Left ventricle myocardium superior (tissue), 1 donor: ENCODE measurements around the gene PCDH17. TPM values are rescaled to one million over a fixed set of nuclear protein-coding genes. Genes with fewer than 3 reads are reported as not detected.

Experiments used
- ATAC-seq: fragments of 200-7000 bp; cut with Tn5 transposase; one replicate; pipeline ENCODE4 v1.9.1; 2020; ENCODE audit warnings: mild to moderate bottlenecking, moderate library complexity
- DNase-seq: peaks from one replicate; pipeline ENCODE4 v3.0.0-alpha.2; 2020
- intact Hi-C: fragments of 100-400 bp; cut with micrococcal nuclease; formaldehyde crosslinking; loops from one replicate; pipeline ENCODE4 v1.11.0; 2022
- total RNA-seq: library from RNA; stranded (reverse); fragmentation: NEBNext Ultra II Directional; extraction: Animal tissue kit (Norgen Biotek cat#: 25700); gene quantifications from one replicate; pipeline ENCODE4 v1.2.1, GENCODE V29; 2021
- donor health status: DM: no; HTN: yes; CAD: no; lungs with severe emphysema.

PCDH17 gene
- total RNA-seq, 1 donor from 2014 or later, result 2.9 TPM

DNA sequence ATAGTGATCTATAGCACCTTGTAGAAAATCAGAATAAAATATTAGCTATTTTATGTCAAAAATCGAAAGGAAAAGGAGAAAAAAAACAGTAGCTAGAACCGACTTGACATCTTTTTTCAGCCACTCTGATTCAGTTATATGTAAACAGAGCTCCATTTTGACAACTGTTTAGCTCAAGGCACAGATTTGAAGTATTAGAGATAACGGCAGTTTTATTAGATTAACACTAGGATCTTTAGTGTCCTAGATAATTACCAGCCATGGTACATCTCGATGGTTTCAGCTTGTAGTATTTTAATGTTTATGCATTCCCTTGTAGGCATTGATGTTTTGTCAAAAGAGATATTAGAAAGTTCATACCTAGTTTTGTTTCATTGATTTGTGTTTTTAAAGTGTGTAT is 67.3 kb downstream of the PCDH17 start:
- DNase-seq (no peak), ATAC-seq (no peak)
- intact Hi-C loops, result no loop called here

DNA sequence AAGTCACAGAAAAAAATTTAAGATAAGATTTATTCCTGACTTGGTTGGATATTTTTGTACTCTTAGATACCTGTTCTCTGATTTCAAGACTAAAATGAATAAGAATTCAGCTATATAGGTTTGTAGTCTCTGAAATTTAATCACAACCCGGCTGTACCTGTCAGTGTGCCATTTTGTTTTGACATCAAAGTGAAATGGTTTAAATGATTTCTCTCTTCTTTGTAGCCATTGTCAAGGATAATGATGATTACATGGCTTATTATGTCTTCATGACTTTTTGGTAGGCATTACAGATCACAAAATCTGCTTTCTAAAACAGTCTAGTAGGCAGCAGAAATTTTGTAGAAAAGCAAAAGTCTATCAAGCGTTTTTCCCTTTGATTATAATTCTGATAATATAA is 72.5 kb downstream of the PCDH17 start:
- ATAC-seq (no peak), DNase-seq (no peak)
- intact Hi-C loops, result no loop called here

DNA sequence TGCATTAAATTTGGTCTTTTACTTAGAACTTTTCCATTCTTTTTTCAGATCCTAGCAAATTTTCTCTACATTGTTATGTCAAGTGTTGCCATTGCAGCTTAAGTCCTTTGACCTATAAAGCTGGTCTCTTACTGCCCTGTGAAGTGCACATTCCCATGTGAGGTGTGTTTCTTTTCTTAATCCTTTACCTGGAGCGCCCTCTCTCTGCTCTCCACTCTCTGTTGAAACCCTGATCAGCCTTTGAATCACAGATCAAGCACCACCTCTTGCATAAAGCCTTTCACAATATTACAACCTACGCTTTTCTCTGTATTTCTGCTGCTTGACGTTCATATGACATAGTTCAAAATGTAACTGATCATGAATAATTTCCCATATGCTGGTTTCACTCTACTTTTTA is 84.8 kb downstream of the PCDH17 start:
- ATAC-seq (no peak), DNase-seq (no peak)
- intact Hi-C loops, result no loop called here

DNA sequence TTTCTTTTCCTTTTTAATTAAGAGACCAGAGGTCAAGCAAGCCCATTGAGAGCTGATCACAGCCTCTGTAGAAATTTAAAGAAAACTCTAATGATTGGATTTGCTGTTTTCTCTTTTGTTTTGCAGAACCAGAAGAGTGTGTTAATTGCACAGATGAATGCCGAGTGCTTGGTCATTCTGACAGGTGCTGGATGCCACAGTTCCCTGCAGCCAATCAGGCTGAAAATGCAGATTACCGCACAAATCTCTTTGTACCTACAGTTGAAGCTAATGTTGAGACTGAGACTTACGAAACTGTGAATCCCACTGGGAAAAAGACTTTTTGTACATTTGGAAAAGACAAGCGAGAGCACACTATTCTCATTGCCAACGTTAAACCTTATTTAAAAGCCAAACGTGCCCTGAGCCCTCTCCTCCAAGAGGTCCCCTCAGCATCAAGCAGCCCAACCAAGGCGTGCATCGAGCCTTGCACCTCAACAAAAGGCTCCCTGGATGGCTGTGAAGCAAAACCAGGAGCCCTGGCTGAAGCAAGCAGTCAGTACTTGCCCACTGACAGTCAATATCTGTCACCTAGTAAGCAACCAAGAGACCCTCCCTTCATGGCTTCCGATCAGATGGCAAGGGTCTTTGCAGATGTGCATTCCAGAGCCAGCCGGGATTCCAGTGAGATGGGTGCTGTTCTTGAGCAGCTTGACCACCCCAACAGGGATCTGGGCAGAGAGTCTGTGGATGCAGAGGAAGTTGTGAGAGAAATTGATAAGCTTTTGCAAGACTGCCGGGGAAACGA is 93.1 kb downstream of the PCDH17 start:
- no peak for DNase-seq
- no peak for ATAC-seq
- intact Hi-C loops, result no loop called here

DNA sequence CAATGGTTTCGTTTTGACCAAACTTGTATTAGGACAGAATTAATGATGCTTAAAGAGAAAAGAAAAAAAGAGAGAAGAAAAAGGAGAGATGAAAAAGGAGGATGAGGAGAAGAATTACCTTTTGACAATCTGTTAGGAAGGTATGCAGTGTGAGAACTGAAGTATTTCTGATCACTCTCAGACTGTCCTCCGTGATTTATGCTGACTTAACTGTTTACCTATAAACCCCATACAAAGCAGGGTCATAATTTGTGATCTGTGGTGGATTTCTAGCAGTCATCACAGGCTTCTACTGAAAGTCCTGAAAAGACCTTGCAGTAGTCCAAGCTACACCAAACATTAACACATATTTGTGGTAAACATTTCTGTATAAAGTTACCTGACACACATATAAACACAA is 93.9 kb downstream of the PCDH17 start:
- DNase-seq (no peak), ATAC-seq (no peak)
- intact Hi-C loops, result no loop called here

DNA sequence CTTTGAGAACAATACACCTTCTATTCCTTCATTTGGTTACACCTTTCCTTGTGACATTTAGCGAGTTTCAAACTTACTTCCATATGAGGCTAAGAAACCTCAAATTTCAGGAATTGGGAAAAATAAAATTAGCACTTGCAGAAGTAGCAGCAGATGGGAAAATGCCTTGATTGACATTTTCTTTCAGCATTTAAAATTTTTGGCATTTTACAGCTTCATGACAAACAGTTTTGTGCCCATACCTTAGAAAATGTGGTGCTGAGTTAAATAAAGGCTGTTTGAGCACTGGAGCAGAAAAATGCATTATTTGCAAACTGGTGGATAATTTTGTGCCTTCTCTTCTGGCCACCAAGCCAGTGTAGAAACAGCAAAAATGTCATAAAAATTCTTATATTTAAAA is 95.4 kb downstream of the PCDH17 start:
- ATAC-seq (no peak), DNase-seq (no peak)
- intact Hi-C loops, result no loop called here

DNA sequence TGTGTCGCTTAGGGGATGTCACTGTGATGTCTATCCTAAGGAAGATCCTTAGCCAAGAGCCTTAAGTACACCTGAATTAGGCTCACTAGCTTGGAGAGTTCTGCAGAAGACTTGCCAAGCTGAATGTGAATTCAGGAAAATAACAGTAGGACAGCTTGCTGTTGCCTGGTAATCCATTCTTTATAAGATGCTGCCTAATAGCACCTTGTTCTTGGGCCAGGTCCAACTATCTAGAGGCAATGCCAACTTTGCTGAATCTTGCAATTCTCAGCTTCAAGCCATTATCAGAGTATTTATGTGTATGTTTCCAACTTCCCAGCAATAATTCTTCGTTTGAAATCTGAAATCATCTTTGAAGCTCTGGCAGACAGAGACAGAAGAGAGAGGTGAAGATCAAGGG is 102.8 kb downstream of the PCDH17 start:
- intact Hi-C loops, result no loop called here
- no peak for ATAC-seq
- DNase-seq, result no peak

DNA sequence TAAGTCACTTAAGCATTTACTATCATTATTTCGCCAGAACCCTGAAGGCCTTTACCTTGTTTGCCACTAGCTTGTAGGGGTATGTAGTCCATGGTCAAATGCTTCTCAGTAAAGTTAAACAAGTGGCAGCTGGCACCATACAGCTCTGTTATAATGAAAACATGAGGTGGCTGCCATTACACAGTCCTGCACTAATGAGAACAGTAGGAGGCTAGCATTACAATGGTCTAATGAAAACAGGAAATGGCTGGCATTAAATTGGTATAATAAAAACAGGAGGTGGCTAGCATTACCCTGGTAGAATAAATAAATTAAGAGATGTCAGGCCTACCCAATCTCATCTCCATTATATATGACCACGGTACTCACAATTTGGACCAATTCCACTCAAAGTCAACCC is 107.5 kb downstream of the PCDH17 start:
- DNase-seq, result no peak
- intact Hi-C loops, result no loop called here
- ATAC-seq, result no peak

DNA sequence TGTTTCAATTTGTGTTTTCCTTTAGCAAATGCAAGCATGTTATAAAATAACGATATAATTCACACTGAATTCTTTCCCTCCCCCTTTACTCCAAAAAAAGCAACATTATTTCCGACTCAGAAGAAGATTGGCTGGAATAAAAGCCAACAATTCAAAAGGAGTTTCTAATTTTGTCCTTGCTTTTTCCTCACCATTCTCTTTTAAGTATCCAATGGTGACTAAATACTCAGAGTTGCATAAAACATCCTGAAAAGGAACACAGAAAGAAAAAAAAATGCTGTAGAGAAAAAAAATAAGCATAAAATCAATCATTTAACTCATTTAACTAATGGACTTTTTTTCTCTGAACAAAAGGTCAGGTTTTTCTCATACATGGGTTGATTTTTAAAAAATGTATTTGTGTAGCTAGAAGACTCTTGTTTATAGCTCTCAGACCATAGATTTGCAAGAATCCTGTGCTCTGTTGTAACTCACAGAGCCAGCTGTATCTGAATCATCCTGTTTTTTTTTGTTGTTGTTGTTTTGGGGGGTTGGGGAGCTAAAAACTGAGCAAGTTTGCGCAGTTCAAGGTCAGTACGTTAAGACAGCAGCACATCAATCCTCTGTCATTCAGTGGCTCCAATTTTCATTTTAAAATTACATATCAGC is 108.1 kb downstream of the PCDH17 start:
- DNase-seq (no peak), ATAC-seq (no peak)
- intact Hi-C loops, result no loop called here

DNA sequence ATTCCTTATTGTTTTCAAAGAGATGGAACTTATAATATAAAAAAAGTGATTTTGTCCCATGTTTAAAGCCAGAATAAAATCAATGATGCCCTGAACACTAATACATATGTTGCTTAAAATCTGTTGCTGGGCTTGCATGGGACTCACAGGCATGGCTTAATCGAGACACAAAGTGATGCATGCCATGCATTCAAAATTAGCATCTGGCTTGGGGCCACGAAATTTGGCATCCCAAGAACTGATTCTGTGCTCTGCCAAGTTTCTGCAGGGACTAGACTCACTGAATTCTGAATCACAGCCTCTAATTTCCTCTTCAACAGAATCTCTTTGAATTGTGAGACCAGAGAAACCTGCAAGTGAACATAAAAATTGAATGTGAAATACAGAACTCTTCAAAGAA is 109.2 kb downstream of the PCDH17 start:
- DNase-seq (peak; percentile 32), ATAC-seq (peak; percentile 77)
- intact Hi-C loops, result no loop called here

DNA sequence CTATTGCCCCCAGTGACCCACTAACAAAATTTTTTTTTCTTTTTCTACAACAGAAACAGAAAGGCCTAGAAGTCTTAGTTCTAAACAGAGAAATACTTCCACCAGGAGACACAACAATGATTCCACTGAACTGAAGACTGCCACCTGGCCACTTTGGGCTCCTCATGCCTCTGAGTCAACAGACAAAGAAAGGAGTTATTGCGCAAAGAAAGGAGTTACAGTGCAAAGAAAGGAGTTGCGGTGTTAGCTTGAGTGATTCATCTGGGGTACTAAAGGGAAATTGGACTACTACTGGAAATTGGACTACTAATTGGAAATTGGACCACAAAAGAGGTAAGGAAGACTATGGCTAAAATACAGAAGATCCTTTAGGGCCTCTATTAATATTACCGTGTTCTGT is 116.6 kb downstream of the PCDH17 start:
- ATAC-seq, result no peak

DNA sequence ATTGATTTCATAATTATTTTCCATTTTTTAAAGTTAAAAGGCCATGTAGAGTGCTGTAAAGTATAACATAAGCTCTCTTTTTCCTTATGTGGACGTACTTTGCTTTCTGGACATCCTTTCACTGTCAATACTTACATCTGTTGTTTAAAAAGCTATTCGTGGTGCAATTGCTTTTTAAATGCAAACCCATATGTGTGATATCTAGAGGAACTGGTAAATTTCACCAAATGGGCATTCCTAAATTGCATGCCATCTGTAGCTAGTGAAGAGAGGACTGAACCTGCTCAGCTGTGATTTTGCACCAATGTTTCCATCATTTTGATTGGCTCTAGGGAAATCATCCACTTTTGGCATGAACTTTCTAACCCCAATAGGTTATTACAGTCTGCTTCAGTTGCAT is 129.4 kb downstream of the PCDH17 start:
- no peak for DNase-seq
- no peak for ATAC-seq
- intact Hi-C loops, result no loop called here

More for the DNA sequence above, 116.6 kb downstream of the PCDH17 start:
- intact Hi-C loops, result no loop called here
- no peak for DNase-seq

DNA sequence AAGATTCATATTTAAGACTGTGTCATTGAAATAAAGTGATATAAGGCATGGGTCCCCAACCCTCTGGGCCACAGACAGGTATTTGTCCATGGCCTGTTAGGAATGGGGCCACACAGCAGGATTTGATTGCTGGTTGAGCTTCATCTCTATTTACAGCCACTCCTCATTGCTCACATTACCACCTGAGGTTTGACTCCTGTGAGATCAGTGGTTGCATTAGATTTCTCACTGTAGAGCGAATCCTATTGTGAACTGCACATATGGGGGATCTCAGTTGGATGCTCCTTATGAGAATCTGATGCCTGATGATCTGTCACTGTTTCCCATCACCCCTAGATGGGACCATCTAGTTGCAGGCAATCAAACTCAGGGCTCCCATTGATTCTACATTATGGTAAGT is 132.1 kb downstream of the PCDH17 start:
- intact Hi-C loops, result no loop called here
- ATAC-seq (no peak), DNase-seq (no peak)
